ENCODE data around the gene MAGI2. TPM values are rescaled to one million over a fixed set of nuclear protein-coding genes. Genes with fewer than 3 reads are reported as not detected.

Gene MAGI2
- total and polyA plus RNA-seq, 2 experiments from 2014 or later = 10.4 to 26.4 TPM

DNA sequence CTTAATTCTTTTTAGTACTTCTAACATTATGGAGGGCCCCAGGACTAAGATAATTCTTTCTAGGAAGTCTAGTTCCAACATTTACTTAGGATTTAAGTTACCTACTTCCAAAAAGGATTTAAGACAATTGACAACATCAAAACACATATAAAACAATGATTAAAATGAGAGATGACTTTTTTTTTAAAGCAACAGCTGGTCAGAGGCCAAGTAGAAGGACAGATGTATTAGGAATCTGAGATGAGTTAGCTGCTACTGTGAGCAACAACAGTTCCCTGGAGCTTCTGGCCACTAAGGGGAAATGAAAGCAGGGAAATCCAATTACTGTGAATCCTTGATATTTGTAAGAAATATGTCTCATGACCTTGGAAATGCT is 1432.6 kb downstream of the MAGI2 start (continued):
- TF ChIP-seq ZNF114 (CRISPR knock-in tag; IDR thresholded peaks at IDR 0.05) = no peak
- TF ChIP-seq ZNF331 (CRISPR knock-in tag; IDR thresholded peaks at IDR 0.05; ENCODE audit: low read depth) = no peak

DNA sequence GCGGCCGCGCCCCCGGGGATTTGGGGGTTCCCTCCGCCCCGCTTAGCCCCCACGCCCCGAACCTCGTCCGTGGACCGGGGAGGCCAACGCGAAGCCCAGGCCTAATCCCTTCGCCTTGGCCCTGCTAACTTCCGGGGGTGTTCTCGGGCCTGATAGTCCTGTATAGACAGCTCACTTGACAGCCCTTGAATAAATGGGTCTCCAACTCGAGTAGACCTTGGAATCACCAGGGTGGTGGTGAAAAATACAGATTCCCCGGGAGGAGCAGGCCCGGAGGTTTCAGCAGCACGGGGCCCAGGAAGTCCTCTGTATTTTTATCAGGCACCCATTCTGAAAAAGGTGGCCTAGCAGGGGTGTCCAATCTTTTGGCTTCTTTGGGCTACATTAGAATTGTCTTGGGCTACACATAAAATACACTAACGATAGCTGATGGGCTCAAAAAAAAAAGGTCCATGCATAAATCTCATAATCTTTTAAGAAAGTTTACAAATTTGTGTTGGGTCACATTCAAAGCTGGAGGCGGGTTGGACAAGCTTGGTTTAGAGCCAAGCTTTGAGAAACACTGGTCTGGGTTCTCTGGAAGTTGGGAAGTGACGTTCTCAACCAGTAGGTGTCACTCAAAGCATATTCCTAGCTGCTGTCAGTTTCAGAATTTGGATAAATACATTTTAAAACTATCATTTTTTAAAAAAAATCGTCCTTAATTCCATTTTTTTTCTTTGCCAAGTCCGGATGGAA is 1433.2 kb downstream of the MAGI2 start:
- no peaks in the 10 kb centered on the region for H4K20me1 ChIP-seq (replicated peaks; ENCODE audit: insufficient read depth)
- peaks cover 33% of the 10 kb centered on the region for H3K4me1 Mint-ChIP-seq
- no peaks in the 10 kb centered on the region for H3K36me3 ChIP-seq (ENCODE audit: insufficient read depth)
- H3K79me2 ChIP-seq (replicated peaks; ENCODE audit: insufficient read depth) = no peaks in the 10 kb centered on the region
- peak overlapping the region; percentile 66 for H3K4me3 ChIP-seq
- H3K4me2 ChIP-seq = peak overlapping the region; percentile 71
- peaks cover 11% of the 10 kb centered on the region for H3K27me3 Mint-ChIP-seq (ENCODE audit: insufficient read depth, low read depth, poor library complexity)
- H3K27ac Mint-ChIP-seq = no peak overlapping the region
- peaks cover 19% of the 10 kb centered on the region for H3K4me1 ChIP-seq (ENCODE audit: insufficient read depth)
- H3K9me2 ChIP-seq (ENCODE audit: insufficient read depth) = no peaks in the 10 kb centered on the region
- no peak overlapping the region for H3K27ac ChIP-seq (ENCODE audit: low read depth)
- no peak overlapping the region for H2AFZ ChIP-seq
- TF ChIP-seq STAT1 (IDR thresholded peaks at IDR 0.05; ENCODE audit: unreplicated experiment) = no peak
- TF ChIP-seq, protein P1, sequence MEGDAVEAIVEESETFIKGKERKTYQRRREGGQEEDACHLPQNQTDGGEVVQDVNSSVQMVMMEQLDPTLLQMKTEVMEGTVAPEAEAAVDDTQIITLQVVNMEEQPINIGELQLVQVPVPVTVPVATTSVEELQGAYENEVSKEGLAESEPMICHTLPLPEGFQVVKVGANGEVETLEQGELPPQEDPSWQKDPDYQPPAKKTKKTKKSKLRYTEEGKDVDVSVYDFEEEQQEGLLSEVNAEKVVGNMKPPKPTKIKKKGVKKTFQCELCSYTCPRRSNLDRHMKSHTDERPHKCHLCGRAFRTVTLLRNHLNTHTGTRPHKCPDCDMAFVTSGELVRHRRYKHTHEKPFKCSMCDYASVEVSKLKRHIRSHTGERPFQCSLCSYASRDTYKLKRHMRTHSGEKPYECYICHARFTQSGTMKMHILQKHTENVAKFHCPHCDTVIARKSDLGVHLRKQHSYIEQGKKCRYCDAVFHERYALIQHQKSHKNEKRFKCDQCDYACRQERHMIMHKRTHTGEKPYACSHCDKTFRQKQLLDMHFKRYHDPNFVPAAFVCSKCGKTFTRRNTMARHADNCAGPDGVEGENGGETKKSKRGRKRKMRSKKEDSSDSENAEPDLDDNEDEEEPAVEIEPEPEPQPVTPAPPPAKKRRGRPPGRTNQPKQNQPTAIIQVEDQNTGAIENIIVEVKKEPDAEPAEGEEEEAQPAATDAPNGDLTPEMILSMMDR (conservative IDR thresholded peaks at IDR 0.05; ENCODE audit: low read depth in 2 of 2) = peak; percentile 74 to 81
- no peaks in the 10 kb centered on the region for H3F3A ChIP-seq (replicated peaks; ENCODE audit: low read depth)
- peak overlapping the region; percentile 80 for H3K4me3 Mint-ChIP-seq
- peaks cover 23% of the 10 kb centered on the region for H3K27me3 ChIP-seq (ENCODE audit: insufficient read depth)
- no peaks in the 10 kb centered on the region; the same call in 2 of the 3 replicates for H3K36me3 Mint-ChIP-seq (ENCODE audit: low read depth)
- DNase-seq (ENCODE audit: low spot score) = peak; percentile 75
- ATAC-seq = peak; percentile 78
- no peaks in the 10 kb centered on the region for H3K9me3 Mint-ChIP-seq

DNA sequence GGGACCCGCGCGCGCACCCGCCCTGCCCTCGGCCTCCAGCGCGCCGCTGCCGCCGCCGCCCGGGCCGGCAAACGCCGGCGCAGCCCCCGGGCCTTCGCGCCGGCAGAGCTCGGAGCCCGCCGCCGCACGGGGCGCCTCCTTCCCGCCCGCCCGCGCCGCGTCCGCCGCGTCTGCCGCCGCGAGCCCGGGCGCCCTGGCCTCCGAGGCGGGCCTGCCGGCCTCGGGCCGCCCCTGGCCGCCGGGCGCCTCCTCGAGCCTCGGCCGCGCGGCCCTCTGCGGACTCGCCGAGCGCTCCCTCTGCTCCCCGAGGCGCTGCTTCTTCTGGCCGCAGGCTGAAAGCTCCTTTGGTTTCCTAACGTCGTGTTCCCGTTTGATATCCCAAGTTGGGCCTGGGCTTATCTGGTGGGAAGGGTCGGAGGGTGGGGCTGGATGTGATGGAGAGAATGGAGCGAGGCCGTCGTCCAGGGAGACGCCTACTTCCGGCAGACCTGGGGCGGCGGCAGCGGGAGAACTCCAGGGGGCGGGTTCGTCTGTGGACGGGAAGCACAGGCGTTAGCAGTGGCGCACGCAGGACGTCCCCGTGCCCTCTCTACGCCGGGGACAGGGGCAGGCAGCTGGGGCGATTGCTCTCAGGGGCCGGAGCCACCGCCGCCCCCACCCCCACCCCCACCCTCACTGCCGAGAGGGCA is 1433.9 kb downstream of the MAGI2 start:
- ATAC-seq (peak; percentile 90), DNase-seq (ENCODE audit: low spot score) (peak; percentile 91)
- Histone ChIP-seq H3K4me1 (ENCODE audit: insufficient read depth) (peaks cover 20% of the 10 kb centered on the region), H3K4me2 (peak overlapping the region; percentile 71), H3K36me3 (ENCODE audit: insufficient read depth) (no peaks in the 10 kb centered on the region), H3K27me3 (ENCODE audit: insufficient read depth) (peaks cover 23% of the 10 kb centered on the region), H3K9me2 (ENCODE audit: insufficient read depth) (no peaks in the 10 kb centered on the region), H4K20me1 (replicated peaks; ENCODE audit: insufficient read depth) (no peaks in the 10 kb centered on the region), H3K79me2 (replicated peaks; ENCODE audit: insufficient read depth) (no peaks in the 10 kb centered on the region), H3K27ac (ENCODE audit: low read depth) (no peak overlapping the region), H2AFZ (no peak overlapping the region), H3F3A (replicated peaks; ENCODE audit: low read depth) (no peaks in the 10 kb centered on the region), H3K4me3 (peak overlapping the region; percentile 66)
- H3K9me3 Mint-ChIP-seq = no peaks in the 10 kb centered on the region
- no peaks in the 10 kb centered on the region; the same call in 2 of the 3 replicates for H3K36me3 Mint-ChIP-seq (ENCODE audit: low read depth)
- peaks cover 11% of the 10 kb centered on the region for H3K27me3 Mint-ChIP-seq (ENCODE audit: insufficient read depth, low read depth, poor library complexity)
- H3K4me1 Mint-ChIP-seq = peaks cover 33% of the 10 kb centered on the region
- H3K4me3 Mint-ChIP-seq = peak overlapping the region; percentile 80
- H3K27ac Mint-ChIP-seq = no peak overlapping the region
- TF ChIP-seq, protein P2, sequence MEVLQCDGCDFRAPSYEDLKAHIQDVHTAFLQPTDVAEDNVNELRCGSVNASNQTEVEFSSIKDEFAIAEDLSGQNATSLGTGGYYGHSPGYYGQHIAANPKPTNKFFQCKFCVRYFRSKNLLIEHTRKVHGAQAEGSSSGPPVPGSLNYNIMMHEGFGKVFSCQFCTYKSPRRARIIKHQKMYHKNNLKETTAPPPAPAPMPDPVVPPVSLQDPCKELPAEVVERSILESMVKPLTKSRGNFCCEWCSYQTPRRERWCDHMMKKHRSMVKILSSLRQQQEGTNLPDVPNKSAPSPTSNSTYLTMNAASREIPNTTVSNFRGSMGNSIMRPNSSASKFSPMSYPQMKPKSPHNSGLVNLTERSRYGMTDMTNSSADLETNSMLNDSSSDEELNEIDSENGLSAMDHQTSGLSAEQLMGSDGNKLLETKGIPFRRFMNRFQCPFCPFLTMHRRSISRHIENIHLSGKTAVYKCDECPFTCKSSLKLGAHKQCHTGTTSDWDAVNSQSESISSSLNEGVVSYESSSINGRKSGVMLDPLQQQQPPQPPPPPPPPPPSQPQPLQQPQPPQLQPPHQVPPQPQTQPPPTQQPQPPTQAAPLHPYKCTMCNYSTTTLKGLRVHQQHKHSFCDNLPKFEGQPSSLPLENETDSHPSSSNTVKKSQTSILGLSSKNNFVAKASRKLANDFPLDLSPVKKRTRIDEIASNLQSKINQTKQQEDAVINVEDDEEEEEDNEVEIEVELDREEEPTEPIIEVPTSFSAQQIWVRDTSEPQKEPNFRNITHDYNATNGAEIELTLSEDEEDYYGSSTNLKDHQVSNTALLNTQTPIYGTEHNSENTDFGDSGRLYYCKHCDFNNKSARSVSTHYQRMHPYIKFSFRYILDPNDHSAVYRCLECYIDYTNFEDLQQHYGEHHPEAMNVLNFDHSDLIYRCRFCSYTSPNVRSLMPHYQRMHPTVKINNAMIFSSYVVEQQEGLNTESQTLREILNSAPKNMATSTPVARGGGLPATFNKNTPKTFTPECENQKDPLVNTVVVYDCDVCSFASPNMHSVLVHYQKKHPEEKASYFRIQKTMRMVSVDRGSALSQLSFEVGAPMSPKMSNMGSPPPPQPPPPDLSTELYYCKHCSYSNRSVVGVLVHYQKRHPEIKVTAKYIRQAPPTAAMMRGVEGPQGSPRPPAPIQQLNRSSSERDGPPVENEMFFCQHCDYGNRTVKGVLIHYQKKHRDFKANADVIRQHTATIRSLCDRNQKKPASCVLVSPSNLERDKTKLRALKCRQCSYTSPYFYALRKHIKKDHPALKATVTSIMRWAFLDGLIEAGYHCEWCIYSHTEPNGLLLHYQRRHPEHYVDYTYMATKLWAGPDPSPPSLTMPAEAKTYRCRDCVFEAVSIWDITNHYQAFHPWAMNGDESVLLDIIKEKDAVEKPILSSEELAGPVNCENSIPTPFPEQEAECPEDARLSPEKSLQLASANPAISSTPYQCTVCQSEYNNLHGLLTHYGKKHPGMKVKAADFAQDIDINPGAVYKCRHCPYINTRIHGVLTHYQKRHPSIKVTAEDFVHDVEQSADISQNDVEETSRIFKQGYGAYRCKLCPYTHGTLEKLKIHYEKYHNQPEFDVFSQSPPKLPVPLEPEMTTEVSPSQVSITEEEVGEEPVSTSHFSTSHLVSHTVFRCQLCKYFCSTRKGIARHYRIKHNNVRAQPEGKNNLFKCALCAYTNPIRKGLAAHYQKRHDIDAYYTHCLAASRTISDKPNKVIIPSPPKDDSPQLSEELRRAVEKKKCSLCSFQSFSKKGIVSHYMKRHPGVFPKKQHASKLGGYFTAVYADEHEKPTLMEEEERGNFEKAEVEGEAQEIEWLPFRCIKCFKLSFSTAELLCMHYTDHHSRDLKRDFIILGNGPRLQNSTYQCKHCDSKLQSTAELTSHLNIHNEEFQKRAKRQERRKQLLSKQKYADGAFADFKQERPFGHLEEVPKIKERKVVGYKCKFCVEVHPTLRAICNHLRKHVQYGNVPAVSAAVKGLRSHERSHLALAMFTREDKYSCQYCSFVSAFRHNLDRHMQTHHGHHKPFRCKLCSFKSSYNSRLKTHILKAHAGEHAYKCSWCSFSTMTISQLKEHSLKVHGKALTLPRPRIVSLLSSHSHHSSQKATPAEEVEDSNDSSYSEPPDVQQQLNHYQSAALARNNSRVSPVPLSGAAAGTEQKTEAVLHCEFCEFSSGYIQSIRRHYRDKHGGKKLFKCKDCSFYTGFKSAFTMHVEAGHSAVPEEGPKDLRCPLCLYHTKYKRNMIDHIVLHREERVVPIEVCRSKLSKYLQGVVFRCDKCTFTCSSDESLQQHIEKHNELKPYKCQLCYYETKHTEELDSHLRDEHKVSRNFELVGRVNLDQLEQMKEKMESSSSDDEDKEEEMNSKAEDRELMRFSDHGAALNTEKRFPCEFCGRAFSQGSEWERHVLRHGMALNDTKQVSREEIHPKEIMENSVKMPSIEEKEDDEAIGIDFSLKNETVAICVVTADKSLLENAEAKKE (CRISPR knock-in tag; IDR thresholded peaks at IDR 0.05) = no peak
- TF ChIP-seq POLR2AphosphoS5 (IDR thresholded peaks at IDR 0.05; ENCODE audit: low read depth) = peak; percentile 53; the same call in 1 of the 2 replicates
